Liver (tissue), 9 donors: Measurements from ENCODE around the gene SPATA1. TPM values are rescaled to one million over a fixed set of nuclear protein-coding genes. Genes with fewer than 3 reads are reported as not detected.

Source experiments
- DNase-seq: peaks from one replicate; pipeline ENCODE4 v3.0.0-alpha.2; 2017; ENCODE audit warnings: low spot score
- H3K27ac ChIP-seq, 2 donors: one replicate each; pipeline ENCODE4 v1.7.0; 2013; ENCODE audit warnings: inconsistent platforms in 2 of 2, low read length in 2 of 2, control low read depth in 1 of 2, low read depth in 1 of 2, mild to moderate bottlenecking in 1 of 2
- H3K27me3 ChIP-seq, 4 donors: one replicate each; pipeline versions ENCODE4 v1.6.1 to v1.7.0; 2013; ENCODE audit warnings: low read length in 3 of 4, inconsistent platforms in 1 of 4, mild to moderate bottlenecking in 1 of 4, moderate library complexity in 1 of 4; ENCODE audit not compliant: control insufficient read depth in 4 of 4, insufficient read depth in 4 of 4
- H3K36me3 ChIP-seq, 4 donors: one replicate each; pipeline versions ENCODE4 v1.6.1 to v1.7.0; 2013; ENCODE audit warnings: low read length in 3 of 4, mild to moderate bottlenecking in 3 of 4, low read depth in 1 of 4, moderate library complexity in 1 of 4; ENCODE audit not compliant: control insufficient read depth in 4 of 4, insufficient read depth in 3 of 4
- H3K4me1 ChIP-seq, 4 donors: one replicate each; pipeline versions ENCODE4 v1.6.1 to v1.7.0; 2013; ENCODE audit warnings: low read length in 3 of 4, mild to moderate bottlenecking in 3 of 4, moderate library complexity in 1 of 4; ENCODE audit not compliant: control insufficient read depth in 4 of 4, insufficient read depth in 4 of 4
- H3K4me3 ChIP-seq, 3 donors: one replicate each; pipeline versions ENCODE4 v1.6.1 to v1.7.0; 2013; ENCODE audit warnings: low read length in 3 of 3, control low read depth in 1 of 3, low read depth in 1 of 3, mild to moderate bottlenecking in 1 of 3
- H3K9ac ChIP-seq, 2 donors: one replicate each; pipeline ENCODE4 v1.7.0; 2013; ENCODE audit warnings: low read length in 2 of 2, mild to moderate bottlenecking in 2 of 2, moderate library complexity in 2 of 2, control low read depth in 1 of 2, low read depth in 1 of 2
- H3K9me3 ChIP-seq, 4 donors: one replicate each; pipeline versions ENCODE4 v1.6.1 to v1.7.0; 2013; ENCODE audit warnings: low read length in 3 of 4; ENCODE audit not compliant: control insufficient read depth in 4 of 4
- ATF3 ChIP-seq: IDR thresholded peaks from 2 replicates; pipeline ENCODE4 v1.6.1; 2016; ENCODE audit warnings: antibody characterized with exemption
- CTCF ChIP-seq: fragments of 150-350 bp; IDR thresholded peaks from 2 replicates; pipeline ENCODE4 v1.5.1; 2017; ENCODE audit warnings: improper control_type of control experiment, low read depth, low read length; ENCODE audit not compliant: missing input control
- EGR1 ChIP-seq, 2 donors: IDR thresholded peaks; 2 replicates each; pipeline ENCODE4 v1.6.1; 2016 to 2018; ENCODE audit warnings: antibody characterized with exemption in 2 of 2, low read depth in 2 of 2
- FOXA1 ChIP-seq: IDR thresholded peaks from 2 replicates; pipeline ENCODE4 v1.6.1; 2016; ENCODE audit warnings: antibody characterized with exemption
- FOXA2 ChIP-seq: IDR thresholded peaks from 2 replicates; pipeline ENCODE4 v1.6.1; 2016; ENCODE audit warnings: antibody characterized with exemption
- GABPA ChIP-seq, 2 donors: IDR thresholded peaks in 1 of 2; conservative IDR thresholded peaks in 1 of 2; 2 replicates each; pipeline ENCODE4 v1.6.1; 2016; ENCODE audit warnings: antibody characterized with exemption in 2 of 2, mild to moderate bottlenecking in 1 of 2, moderate library complexity in 1 of 2
- HNF4A ChIP-seq, 2 donors: conservative IDR thresholded peaks; 2 replicates each; pipeline ENCODE4 v1.6.1; 2016; ENCODE audit warnings: antibody characterized with exemption in 2 of 2, mild to moderate bottlenecking in 2 of 2
- HNF4G ChIP-seq: IDR thresholded peaks from 2 replicates; pipeline ENCODE4 v1.6.1; 2016; ENCODE audit warnings: antibody characterized with exemption
- NR2F2 ChIP-seq: IDR thresholded peaks from 2 replicates; pipeline ENCODE4 v1.6.1; 2016; ENCODE audit warnings: antibody characterized with exemption
- RAD21 ChIP-seq, 2 donors: IDR thresholded peaks; 2 replicates each; pipeline ENCODE4 v1.6.1; 2016; ENCODE audit warnings: antibody characterized with exemption in 2 of 2, mild to moderate bottlenecking in 2 of 2
- SP1 ChIP-seq: IDR thresholded peaks from 2 replicates; pipeline ENCODE4 v1.6.1; 2018; ENCODE audit warnings: antibody characterized with exemption, mild to moderate bottlenecking
- YY1 ChIP-seq: IDR thresholded peaks from 2 replicates; pipeline ENCODE4 v1.6.1; 2016; ENCODE audit warnings: antibody characterized with exemption, mild to moderate bottlenecking
- WGBS: extraction: QIAGEN DNeasy Blood & Tissue Kit; methylation state at CpG from one replicate; pipeline ENCODE4 v1.1.7; 2013; 5-methylcytosine and 5-hydroxymethylcytosine counted together
- polyA plus RNA-seq, 2 donors: library from polyadenylated mRNA; stranded (reverse) in 1 of 2; unstranded in 1 of 2; fragments of 200-250 nt in 1 of 2; fragments of >200 nt in 1 of 2; fragmentation: Nextera tagmentation in 1 of 2; extraction: Ambion mirVana in 1 of 2; gene quantifications; one replicate each; pipeline versions ENCODE4 v1.2.1 to v1.2.3, GENCODE V29; 2013 to 2015
- total RNA-seq, 2 donors: library from RNA; depleted of rRNA; stranded (reverse); fragments of >200 nt; gene quantifications; one replicate each; pipeline ENCODE4 v1.2.3, GENCODE V29; 2014
- TF ChIP-seq, protein P1 (sequence below): IDR thresholded peaks from 2 replicates; pipeline ENCODE4 v1.6.1; 2016; ENCODE audit warnings: antibody characterized with exemption
- donor health status: healthy.
- donor health status: healthy.
- donor health status: healthy.
- donor health status: healthy.
- donor health status: healthy.

Gene SPATA1
- total and polyA plus RNA-seq, 4 donors: 0.06 to 2.2 (median 0.54) TPM

DNA sequence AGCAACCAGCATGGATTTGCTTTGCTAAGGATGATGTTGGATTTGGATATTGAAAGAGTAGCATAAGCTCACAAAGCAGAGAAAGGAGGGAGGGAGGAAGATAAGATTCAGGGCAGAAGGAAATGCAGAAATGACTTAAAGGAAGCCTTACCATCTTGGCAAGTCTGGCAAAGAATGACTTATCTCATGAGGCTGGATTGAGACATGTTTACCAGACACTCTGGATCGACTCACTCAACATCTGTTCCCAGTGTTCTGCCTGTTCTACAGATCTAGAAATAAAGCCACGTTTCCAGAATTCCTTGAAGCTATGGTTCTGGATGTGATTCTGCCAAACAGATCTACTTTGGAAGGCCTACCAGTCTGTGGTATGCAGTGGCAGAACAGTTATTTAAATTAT lies 106.8 kb downstream of the SPATA1 start:
- Histone ChIP-seq H3K9ac (no peak overlapping the region), H3K4me1 (no peaks in the 10 kb centered on the region), H3K9me3 (peaks cover 0 to 4% (median 0%) of the 10 kb centered on the region in 4 donors), H3K27ac (no peak overlapping the region), H3K4me3 (no peak overlapping the region), H3K27me3 (no peaks in the 10 kb centered on the region), H3K36me3 (no peaks in the 10 kb centered on the region)
- no peak for TF ChIP-seq CTCF
- TF ChIP-seq, protein P1, sequence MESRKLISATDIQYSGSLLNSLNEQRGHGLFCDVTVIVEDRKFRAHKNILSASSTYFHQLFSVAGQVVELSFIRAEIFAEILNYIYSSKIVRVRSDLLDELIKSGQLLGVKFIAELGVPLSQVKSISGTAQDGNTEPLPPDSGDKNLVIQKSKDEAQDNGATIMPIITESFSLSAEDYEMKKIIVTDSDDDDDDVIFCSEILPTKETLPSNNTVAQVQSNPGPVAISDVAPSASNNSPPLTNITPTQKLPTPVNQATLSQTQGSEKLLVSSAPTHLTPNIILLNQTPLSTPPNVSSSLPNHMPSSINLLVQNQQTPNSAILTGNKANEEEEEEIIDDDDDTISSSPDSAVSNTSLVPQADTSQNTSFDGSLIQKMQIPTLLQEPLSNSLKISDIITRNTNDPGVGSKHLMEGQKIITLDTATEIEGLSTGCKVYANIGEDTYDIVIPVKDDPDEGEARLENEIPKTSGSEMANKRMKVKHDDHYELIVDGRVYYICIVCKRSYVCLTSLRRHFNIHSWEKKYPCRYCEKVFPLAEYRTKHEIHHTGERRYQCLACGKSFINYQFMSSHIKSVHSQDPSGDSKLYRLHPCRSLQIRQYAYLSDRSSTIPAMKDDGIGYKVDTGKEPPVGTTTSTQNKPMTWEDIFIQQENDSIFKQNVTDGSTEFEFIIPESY: no peak
- TF ChIP-seq YY1: no peak
- TF ChIP-seq SP1: no peak
- TF ChIP-seq ATF3: no peak
- TF ChIP-seq RAD21 (IDR thresholded peaks at IDR 0.05): no peak
- TF ChIP-seq EGR1 (IDR thresholded peaks at IDR 0.05; ENCODE audit: low read depth in 2 of 2): no peak
- TF ChIP-seq HNF4G: no peak
- TF ChIP-seq FOXA2: no peak
- no peak for TF ChIP-seq GABPA (IDR thresholded peaks at IDR 0.05 in 1 of 2, conservative IDR thresholded peaks at IDR 0.05 in 1 of 2)
- DNase-seq: no peak
- 82% methylated on average over 2 of the region's 2 CpGs for WGBS

- no peak overlapping the region for H3K9ac ChIP-seq
- DNase-seq: no peak
- no peak overlapping the region for H3K27ac ChIP-seq
- WGBS: 94% methylated on average over 2 of the region's 2 CpGs
- TF ChIP-seq NR2F2: no peak
- TF ChIP-seq YY1: no peak
- no peak for TF ChIP-seq HNF4A (conservative IDR thresholded peaks at IDR 0.05)
- TF ChIP-seq EGR1 (IDR thresholded peaks at IDR 0.05; ENCODE audit: low read depth in 2 of 2): no peak
- TF ChIP-seq, protein P1: no peak
- TF ChIP-seq FOXA1: no peak
- no peaks in the 10 kb centered on the region for H3K27me3 ChIP-seq
- H3K36me3 ChIP-seq: no peaks in the 10 kb centered on the region
- H3K4me1 ChIP-seq: no peaks in the 10 kb centered on the region
- H3K9me3 ChIP-seq: peaks cover 0 to 4% (median 0%) of the 10 kb centered on the region in 4 donors
- no peak overlapping the region for H3K4me3 ChIP-seq
Observed at GRCh38 chr1:84613887-84614286, 107.7 kb downstream of the SPATA1 start.
